ENCODE results near the gene POR.

GRCh38 chr7:75884476-75884875 is 30.5 kb upstream of the POR start:
- TF ChIP-seq CTCF (IDR thresholded peaks at IDR 0.05; ENCODE audit: low read depth, low read length) (no peak), EZH2phosphoT487 (IDR thresholded peaks at IDR 0.05; ENCODE audit: low read depth) (no peak)
